K562 (cell line): Measurements from ENCODE around the gene PPP1R9B. TPM values are rescaled to one million over a fixed set of nuclear protein-coding genes. Genes with fewer than 3 reads are reported as not detected.

ENCODE experiments used
- ATAC-seq: fragments of 200-7000 bp; cut with Tn5 transposase; 3 replicates; pipeline ENCODE4 v1.9.1; 2020; ENCODE audit warnings: moderate library complexity
- BruUV-seq: library from RNA; stranded (reverse); fragments of 400-500 nt; replicated peaks from 2 replicates; lab custom pipeline; 2021; lab: Mats Ljungman, UMichigan
- CTCF ChIA-PET: fragments of 300-600 bp; formaldehyde crosslinking; extraction: SDS; loops from one replicate; lab custom pipeline; 2021; ENCODE audit warnings: low intra/inter-chr PET ratio; lab: Yijun Ruan, JAX
- POLR2A ChIA-PET: fragments of 300-600, 350-650 bp; sonication (Branson Sonifier 250); formaldehyde crosslinking; extraction: SDS; loops from one replicate; lab custom pipeline; 2021; ENCODE audit warnings: antibody characterized with exemption, inconsistent platforms; lab: Yijun Ruan, JAX
- DNase-seq, 4 experiments: peaks; one replicate each; pipeline versions ENCODE4 v3.0.0 to v3.0.0-alpha.2; 2011 to 2018; ENCODE audit warnings: low spot score in 3 of 4, mixed read lengths in 3 of 4; ENCODE audit errors: extremely low read depth in 1 of 4
- FAIRE-seq: peaks from 2 replicates; lab custom pipeline; 2011; peaks lifted over from hg19 to GRCh38; lab: Jason Lieb, UNC
- H2AFZ ChIP-seq: 2 replicates; pipeline ENCODE4 v1.6.0; 2011; ENCODE audit warnings: low read depth, low read length, control low read depth, inconsistent platforms
- H3K27ac ChIP-seq: fragments of 200-600 bp; 3 replicates; pipeline ENCODE4 v1.8.0; 2011; ENCODE audit warnings: low read depth, mild to moderate bottlenecking, control low read depth, inconsistent platforms, low read length, moderate library complexity, mixed read lengths; ENCODE audit errors: extremely low read depth
- H3K27me3 ChIP-seq, 2 experiments: fragments of 300-600 bp in 1 of 2; 2 replicates in 1 of 2; 3 replicates in 1 of 2; pipeline versions ENCODE4 v1.6.0 to v1.8.0; 2011; ENCODE audit warnings: inconsistent platforms in 2 of 2, low read length in 2 of 2, mild to moderate bottlenecking in 1 of 2, mixed read lengths in 1 of 2, moderate library complexity in 1 of 2; ENCODE audit not compliant: control insufficient read depth in 2 of 2, insufficient read depth in 2 of 2
- H3K36me3 ChIP-seq: fragments of 300-600 bp; 3 replicates; pipeline ENCODE4 v1.8.0; 2011; ENCODE audit warnings: mild to moderate bottlenecking, low read length, inconsistent platforms; ENCODE audit not compliant: control insufficient read depth, insufficient read depth
- H3K4me1 ChIP-seq, 2 experiments: fragments of 200-600 bp in 1 of 2; replicated peaks in 1 of 2; 2 replicates in 1 of 2; 3 replicates in 1 of 2; pipeline versions ENCODE4 v1.5.1 to v1.8.0; 2011; ENCODE audit warnings: inconsistent platforms in 2 of 2, low read length in 2 of 2, mild to moderate bottlenecking in 1 of 2, mixed read lengths in 1 of 2, moderate library complexity in 1 of 2; ENCODE audit not compliant: control insufficient read depth in 2 of 2, insufficient read depth in 2 of 2
- H3K4me2 ChIP-seq: 2 replicates; pipeline ENCODE4 v1.6.1; 2011; ENCODE audit warnings: low read length, control low read depth, inconsistent platforms, mixed read lengths; ENCODE audit not compliant: insufficient read depth
- H3K4me3 ChIP-seq: fragments of 200-600 bp; sonication (generic), shearing (Covaris generic); 2 replicates; pipeline ENCODE4 v1.5.1; 2016; ENCODE audit warnings: control low read depth, inconsistent platforms
- H3K79me2 ChIP-seq: fragments of 200-600 bp; 3 replicates; pipeline ENCODE4 v1.8.0; 2011; ENCODE audit warnings: low read length, inconsistent platforms; ENCODE audit not compliant: control insufficient read depth, insufficient read depth
- H3K9ac ChIP-seq, 2 experiments: 2 replicates each; pipeline versions ENCODE4 v1.6.0 to v1.6.1; 2011; ENCODE audit warnings: low read depth in 2 of 2, low read length in 2 of 2, control low read depth in 1 of 2, inconsistent platforms in 1 of 2, mild to moderate bottlenecking in 1 of 2, mixed read lengths in 1 of 2; ENCODE audit not compliant: insufficient read depth in 1 of 2
- H3K9me1 ChIP-seq: one replicate; pipeline ENCODE4 v1.6.0; 2011; ENCODE audit warnings: inconsistent platforms, mild to moderate bottlenecking, low read length, moderate library complexity; ENCODE audit not compliant: control insufficient read depth, insufficient read depth
- H3K9me3 ChIP-seq: replicated peaks from 2 replicates; pipeline ENCODE4 v1.5.1; 2011; ENCODE audit warnings: low read depth, low read length, inconsistent platforms; ENCODE audit not compliant: control insufficient read depth, insufficient read depth
- H4K20me1 ChIP-seq: replicated peaks from 2 replicates; pipeline ENCODE4 v1.6.1; 2011; ENCODE audit warnings: low read length, inconsistent platforms, mixed read lengths; ENCODE audit not compliant: control insufficient read depth, insufficient read depth
- CEBPG ChIP-seq, 3 experiments: fragments of 200-800 bp in 1 of 3; sonication (Bioruptor generic) in 1 of 3; sonication (generic) in 1 of 3; formaldehyde crosslinking in 1 of 3; IDR thresholded peaks in 2 of 3; conservative IDR thresholded peaks in 1 of 3; 2 replicates each; pipeline versions ENCODE4 v1.6.1 to v1.8.0; 2016 to 2022; ENCODE audit warnings: missing compliant biosample characterization in 2 of 3, missing genetic modification characterization in 2 of 3, mild to moderate bottlenecking in 1 of 3, missing genetic modification reagents in 1 of 3
- EGR1 ChIP-seq: fragments of 450-650 bp; conservative IDR thresholded peaks from 2 replicates; pipeline ENCODE4 v1.6.1; 2017; ENCODE audit warnings: mild to moderate bottlenecking
- ELF2 ChIP-seq: fragments of 250-450 bp; sonication (Bioruptor Pico); IDR thresholded peaks from 2 replicates; pipeline ENCODE4 v1.5.0; 2021; ENCODE audit warnings: mild to moderate bottlenecking
- EP300 ChIP-seq: IDR thresholded peaks from 2 replicates; pipeline ENCODE4 v1.6.1; 2012; ENCODE audit warnings: low read length, improper control_type of control experiment
- HDAC1 ChIP-seq, 2 experiments: fragments of 450-650 bp; IDR thresholded peaks; 2 replicates each; pipeline ENCODE4 v1.6.1; 2016 to 2017; ENCODE audit warnings: inconsistent platforms in 1 of 2, mild to moderate bottlenecking in 1 of 2, moderate library complexity in 1 of 2
- HLTF ChIP-seq: fragments of 450-650 bp; IDR thresholded peaks from 2 replicates; pipeline ENCODE4 v1.6.1; 2016
- MLX ChIP-seq, 2 experiments: fragments of 450-650 bp in 1 of 2; sonication (generic) in 1 of 2; formaldehyde crosslinking; conservative IDR thresholded peaks; 2 replicates each; pipeline versions ENCODE4 v1.4.0 to v1.8.1; 2020 to 2022; ENCODE audit warnings: mild to moderate bottlenecking in 1 of 2, missing genetic modification reagents in 1 of 2
- NFIX ChIP-seq: fragments of 250-450 bp; sonication (Bioruptor Pico); IDR thresholded peaks from 2 replicates; pipeline ENCODE4 v1.4.0; 2020; ENCODE audit warnings: low read depth, mild to moderate bottlenecking, moderate library complexity
- SMARCB1 ChIP-seq: IDR thresholded peaks from 2 replicates; pipeline ENCODE4 v1.6.1; 2011; ENCODE audit warnings: improper control_type of control experiment, low read depth; ENCODE audit not compliant: insufficient read length
- ZNF280A ChIP-seq: fragments of 450-650 bp; IDR thresholded peaks from 2 replicates; pipeline ENCODE4 v1.6.1; 2018; ENCODE audit warnings: mild to moderate bottlenecking, low read depth; ENCODE audit not compliant: partially characterized antibody
- ZNF764 ChIP-seq: fragments of 250-450 bp; sonication (Bioruptor Pico); IDR thresholded peaks from 2 replicates; pipeline ENCODE4 v1.4.0; 2020; ENCODE audit warnings: low read depth, mild to moderate bottlenecking, moderate library complexity
- ZNF780A ChIP-seq: fragments of 250-450 bp; sonication (Bioruptor Pico); IDR thresholded peaks from 2 replicates; pipeline ENCODE4 v1.5.0; 2021; ENCODE audit warnings: mild to moderate bottlenecking
- WGBS: fragments of 100-300 bp; shearing (Covaris generic); methylation state at CpG from one replicate; pipeline ENCODE4 v1.1.6; 2016; ENCODE audit warnings: low coverage, mixed read lengths; ENCODE audit not compliant: insufficient coverage; ENCODE audit errors: missing lambda C conversion rate; 5-methylcytosine and 5-hydroxymethylcytosine counted together
- in situ Hi-C: fragments of 300-500 bp; cut with MboI; formaldehyde crosslinking; loops from 4 replicates; pipeline ENCODE4 v1.15.0; 2018; ENCODE audit warnings: inconsistent platforms, mixed read lengths
- intact Hi-C: fragments of 100-400 bp; cut with micrococcal nuclease; formaldehyde crosslinking; loops from 2 replicates; pipeline ENCODE4 v1.14.2; 2022
- polyA plus RNA-seq, 8 experiments: library from polyadenylated mRNA; depleted of rRNA in 4 of 8; stranded (reverse) in 5 of 8; unstranded in 3 of 8; fragments of >200 nt; fragmentation: Nextera tagmentation in 2 of 8; fragmentation: Illumina TruSeq in 1 of 8; extraction: Ambion mirVana in 2 of 8; extraction: Trizol in 1 of 8; gene quantifications; 2 replicates each; pipeline versions ENCODE4 v1.2.1 to v1.2.3, GENCODE V29; 2011 to 2014; ENCODE audit warnings: inconsistent platforms in 1 of 8, missing spikeins in 1 of 8
- total RNA-seq, 7 experiments: library from RNA; depleted of rRNA in 6 of 7; stranded (reverse); fragments of >200 nt in 6 of 7; fragmentation: Illumina TruSeq in 2 of 7; extraction: Trizol in 2 of 7; gene quantifications; 2 replicates each; pipeline versions ENCODE4 v1.2.1 to v1.2.3, GENCODE V29; 2011 to 2021; ENCODE audit warnings: low replicate concordance in 1 of 7

PPP1R9B gene
- total and polyA plus RNA-seq, 9 of the 15 experiments (the other 6 are each of a cell fraction or from before 2014, with no cell fraction given): 0.10 to 63.5 (median 24.7) TPM

GRCh38 chr17:50166518-50167181, 16.2 kb upstream of the PPP1R9B start:
- 28% methylated on average over 4 of the region's 7 CpGs for WGBS
- POLR2A ChIA-PET: interaction anchor here (0.7 to 0.8 kb wide), 2 partner anchors 9 to 202 kb away, joined by 3 to 4 read pairs; no protein-coding TSS in a partner anchor
- intact Hi-C loops (no loop called here), in situ Hi-C loops (no loop called here)
- no peak overlapping the region for H3K27ac ChIP-seq
- H3K9ac ChIP-seq: no peak overlapping the region; a peak in 1 of 4 replicates
- FAIRE-seq: no peak
- DNase-seq: no peak
- peaks cover 13% of the 10 kb centered on the region for H4K20me1 ChIP-seq
- CTCF ChIA-PET: no interaction called here
- no peaks in the 10 kb centered on the region for H3K79me2 ChIP-seq
- H3K4me1 ChIP-seq: peaks cover 3 to 23% of the 10 kb centered on the region in 2 experiments; a peak in 3 of 5 replicates
- no peak for TF ChIP-seq EP300
- 0 out of 2 replicates have a peak, but pooled peaks have one; percentile 11 for TF ChIP-seq EGR1
- H3K9me3 ChIP-seq: no peaks in the 10 kb centered on the region
- H3K27me3 ChIP-seq: peaks cover 2 to 16% of the 10 kb centered on the region in 2 experiments; a peak in 2 of 5 replicates
- BruUV-seq: no TSS peak
- H3K36me3 ChIP-seq: no peaks in the 10 kb centered on the region
- H3K9me1 ChIP-seq: no peaks in the 10 kb centered on the region
- no peak for ATAC-seq
- H3K4me3 ChIP-seq: no peak overlapping the region
- H2AFZ ChIP-seq: no peak overlapping the region
- H3K4me2 ChIP-seq: no peak overlapping the region

GRCh38 chr17:50165867-50166517, 15.5 kb upstream of the PPP1R9B start, which contains the start of gene SGCA:
TSS of gene SGCA (plus strand) at chr17:50166005. CDS start at chr17:50166041, 36 bp downstream.
- Histone ChIP-seq H3K4me3 (no peak within 1 kb of the TSS), H3K27me3 (peaks cover 0 to 12% of the 10 kb centered on the region in 2 experiments; a peak in 1 of 5 replicates), H4K20me1 (peaks cover 7% of the 10 kb centered on the region; the same call in 1 of the 2 replicates), H3K9me3 (no peaks in the 10 kb centered on the region), H3K4me1 (peaks cover 6 to 30% of the 10 kb centered on the region in 2 experiments; a peak in 3 of 5 replicates), H3K9me1 (no peaks in the 10 kb centered on the region), H3K36me3 (no peaks in the 10 kb centered on the region), H3K79me2 (no peaks in the 10 kb centered on the region), H2AFZ (no peak within 1 kb of the TSS), H3K9ac (peak within 1 kb of the TSS in 1 of 2 experiments; percentile 50; a peak in 2 of 4 replicates), H3K4me2 (no peak within 1 kb of the TSS), H3K27ac (no peak within 1 kb of the TSS)
- no peak for ATAC-seq
- WGBS: 34% methylated on average over 12 of the region's 15 CpGs
- BruUV-seq: no TSS peak
- intact Hi-C loops: no loop called here
- in situ Hi-C loops: no loop called here
- FAIRE-seq: no peak
- no peak for DNase-seq
- POLR2A ChIA-PET: interaction anchor here (0.6 to 1.5 kb wide), 5 partner anchors 9 to 202 kb away, joined by 3 to 4 read pairs (median 3); no protein-coding TSS in a partner anchor
- CTCF ChIA-PET: no interaction called here
- TF ChIP-seq SMARCB1 (no peak), MLX (CRISPR knock-in tag; conservative IDR thresholded peaks at IDR 0.05) (no peak), ZNF280A (no peak), NFIX (CRISPR knock-in tag) (no peak), ZNF780A (CRISPR knock-in tag) (no peak), HDAC1 (IDR thresholded peaks at IDR 0.05) (no peak), CEBPG (CRISPR knock-in tag; IDR thresholded peaks at IDR 0.05) (no peak), CEBPG (tag; conservative IDR thresholded peaks at IDR 0.05 in 1 of 2, IDR thresholded peaks at IDR 0.05 in 1 of 2) (no peak), ELF2 (no peak), HLTF (no peak), ZNF764 (no peak)
